Coronary artery (tissue), 2 donors: ENCODE data around the gene BIRC5.

Experiments
- DNase-seq: peaks from one replicate; pipeline ENCODE4 v3.0.0-alpha.2; 2017; ENCODE audit warnings: low spot score
- H3K27ac ChIP-seq, 2 donors: fragments of 200-600 bp; sonication (generic); one replicate each; pipeline ENCODE4 v1.5.1; 2016 to 2019
- H3K4me3 ChIP-seq: fragments of 200-600 bp; sonication (generic); 2 replicates; pipeline ENCODE4 v1.5.1; 2016; ENCODE audit warnings: mild to moderate bottlenecking, moderate library complexity
- CTCF ChIP-seq: fragments of 200-600 bp; sonication (generic); IDR thresholded peaks from one replicate; pipeline ENCODE4 v1.5.1; 2019; ENCODE audit warnings: antibody characterized with exemption

The BIRC5 gene

GRCh38 chr17:78214016-78214705, at the start of gene BIRC5:
Gene BIRC5 (plus strand): TSS chr17:78214253. CDS start chr17:78214317, 64 bp downstream.
- DNase-seq: peak; percentile 86
- Histone ChIP-seq H3K27ac (no peak within 1 kb of the TSS), H3K4me3 (peak within 1 kb of the TSS; percentile 67)
- TF ChIP-seq CTCF: no peak

GRCh38 chr17:78164748-78165607, 49.1 kb upstream of the BIRC5 start:
- TF ChIP-seq CTCF: no peak
- H3K4me3 ChIP-seq: no peak overlapping the region
- DNase-seq: no peak
- no peak overlapping the region for H3K27ac ChIP-seq

- TF ChIP-seq CTCF: no peak
- no peak overlapping the region for H3K27ac ChIP-seq
These were observed 47.6 kb upstream of the BIRC5 start for GRCh38 chr17:78166416-78166815.

GRCh38 chr17:78168242-78168902, 45.7 kb upstream of the BIRC5 start, which contains the start of gene SYNGR2:
Gene SYNGR2 (plus strand): TSS chr17:78168581. CDS start chr17:78168617, 36 bp downstream.
- no peak for DNase-seq
- no peak for TF ChIP-seq CTCF
- Histone ChIP-seq H3K4me3 (peak within 1 kb of the TSS; percentile 97), H3K27ac (peak within 1 kb of the TSS; percentile 96 to 97)

More at GRCh38 chr17:78166416-78166815, 47.6 kb upstream of the BIRC5 start:
- no peak overlapping the region for H3K4me3 ChIP-seq
- DNase-seq: no peak

GRCh38 chr17:78168903-78169793, 44.9 kb upstream of the BIRC5 start:
- DNase-seq: no peak
- Histone ChIP-seq H3K27ac (peak overlapping the region; percentile 96 to 97), H3K4me3 (peak overlapping the region; percentile 97)
- TF ChIP-seq CTCF: no peak
